ENCODE measurements around the gene SNX25.

DNA sequence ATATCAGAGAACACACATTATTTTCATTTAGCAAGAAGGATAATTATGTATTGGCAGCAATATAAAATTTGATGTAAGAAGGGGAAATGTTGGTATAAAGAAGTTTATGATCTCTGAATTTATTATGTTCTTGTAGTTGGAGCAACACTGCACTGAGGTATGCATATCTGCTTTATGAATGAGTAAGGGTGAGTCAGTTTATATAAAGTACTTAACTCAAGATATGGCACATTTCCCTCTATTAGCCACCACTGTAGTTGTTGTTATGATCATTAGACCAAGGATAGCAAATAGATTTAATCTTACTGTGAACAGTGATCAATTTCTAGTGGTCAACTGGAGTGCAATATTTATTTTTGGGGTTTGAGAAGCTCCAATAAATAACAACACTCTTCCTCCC, 66.6 kb downstream of the SNX25 start:
- TF ChIP-seq, protein P1, sequence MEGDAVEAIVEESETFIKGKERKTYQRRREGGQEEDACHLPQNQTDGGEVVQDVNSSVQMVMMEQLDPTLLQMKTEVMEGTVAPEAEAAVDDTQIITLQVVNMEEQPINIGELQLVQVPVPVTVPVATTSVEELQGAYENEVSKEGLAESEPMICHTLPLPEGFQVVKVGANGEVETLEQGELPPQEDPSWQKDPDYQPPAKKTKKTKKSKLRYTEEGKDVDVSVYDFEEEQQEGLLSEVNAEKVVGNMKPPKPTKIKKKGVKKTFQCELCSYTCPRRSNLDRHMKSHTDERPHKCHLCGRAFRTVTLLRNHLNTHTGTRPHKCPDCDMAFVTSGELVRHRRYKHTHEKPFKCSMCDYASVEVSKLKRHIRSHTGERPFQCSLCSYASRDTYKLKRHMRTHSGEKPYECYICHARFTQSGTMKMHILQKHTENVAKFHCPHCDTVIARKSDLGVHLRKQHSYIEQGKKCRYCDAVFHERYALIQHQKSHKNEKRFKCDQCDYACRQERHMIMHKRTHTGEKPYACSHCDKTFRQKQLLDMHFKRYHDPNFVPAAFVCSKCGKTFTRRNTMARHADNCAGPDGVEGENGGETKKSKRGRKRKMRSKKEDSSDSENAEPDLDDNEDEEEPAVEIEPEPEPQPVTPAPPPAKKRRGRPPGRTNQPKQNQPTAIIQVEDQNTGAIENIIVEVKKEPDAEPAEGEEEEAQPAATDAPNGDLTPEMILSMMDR (IDR thresholded peaks at IDR 0.05) = no peak
- TF ChIP-seq TCF7L2 (IDR thresholded peaks at IDR 0.05; ENCODE audit: low read depth, low read length) = no peak
- no peak for TF ChIP-seq POLR2AphosphoS5 (IDR thresholded peaks at IDR 0.05; ENCODE audit: low read depth, low read length)
